ENCODE data around the gene ATP6V1G1. TPM values are rescaled to one million over a fixed set of nuclear protein-coding genes. Genes with fewer than 3 reads are reported as not detected.

Gene ATP6V1G1
- total and polyA plus RNA-seq, 2 experiments from 2014 or later = 127 to 222 TPM

DNA sequence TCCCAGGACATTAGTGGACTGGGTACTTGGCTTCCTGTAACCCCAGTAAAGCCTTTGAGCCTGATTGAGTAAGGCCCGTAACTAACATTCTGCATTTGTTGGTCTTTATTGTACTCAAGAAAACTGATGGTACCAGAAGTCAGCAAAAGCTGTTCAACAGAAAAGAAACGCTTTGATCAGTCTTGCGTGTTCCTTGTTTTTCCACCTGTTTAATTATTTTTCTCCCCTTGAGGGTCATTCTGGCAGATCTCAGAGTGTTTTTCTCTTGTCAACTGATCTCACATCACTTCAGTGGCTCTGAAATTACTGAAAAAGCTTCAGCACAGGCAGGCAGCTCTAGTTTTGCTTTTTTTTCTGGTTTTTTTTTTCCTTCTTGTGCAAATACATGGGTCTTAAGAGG is 17.4 kb downstream of the ATP6V1G1 start:
- Histone ChIP-seq H3K9ac (no peak overlapping the region), H3K4me1 (ENCODE audit: insufficient read depth) (peaks cover 15% of the 10 kb centered on the region), H2AFZ (no peak overlapping the region), H3F3A (ENCODE audit: insufficient read depth) (peaks cover 43% of the 10 kb centered on the region), H3K36me3 (ENCODE audit: low read depth) (peaks cover 13% of the 10 kb centered on the region; the same call in 1 of the 2 replicates), H3K27ac (no peak overlapping the region), H3K4me2 (ENCODE audit: unreplicated experiment) (no peak overlapping the region), H3K9me3 (ENCODE audit: low read depth) (no peaks in the 10 kb centered on the region), H4K20me1 (ENCODE audit: insufficient read depth) (no peaks in the 10 kb centered on the region), H3K79me2 (ENCODE audit: insufficient read depth) (no peaks in the 10 kb centered on the region), H3K9me2 (ENCODE audit: insufficient read depth) (no peaks in the 10 kb centered on the region), H3K4me3 (no peak overlapping the region), H3K27me3 (replicated peaks; ENCODE audit: insufficient read depth) (no peaks in the 10 kb centered on the region)
- TF ChIP-seq EZH2phosphoT487 (IDR thresholded peaks at IDR 0.05; ENCODE audit: insufficient read depth, low read depth) = no peak
- TF ChIP-seq EZH2 (IDR thresholded peaks at IDR 0.05; ENCODE audit: insufficient read depth, poor library complexity, severe bottlenecking) = no peak
- WGBS, 2 experiments (ENCODE audit: low coverage in 1 of 2, low lambda C conversion rate in 2 of 2, missing lambda C conversion rate in 2 of 2) = 99 to 100% methylated on average over 3 of the region's 3 CpGs
- no peak for DNase-seq
- in situ Hi-C loops (cut with MboI) = no loop called here

DNA sequence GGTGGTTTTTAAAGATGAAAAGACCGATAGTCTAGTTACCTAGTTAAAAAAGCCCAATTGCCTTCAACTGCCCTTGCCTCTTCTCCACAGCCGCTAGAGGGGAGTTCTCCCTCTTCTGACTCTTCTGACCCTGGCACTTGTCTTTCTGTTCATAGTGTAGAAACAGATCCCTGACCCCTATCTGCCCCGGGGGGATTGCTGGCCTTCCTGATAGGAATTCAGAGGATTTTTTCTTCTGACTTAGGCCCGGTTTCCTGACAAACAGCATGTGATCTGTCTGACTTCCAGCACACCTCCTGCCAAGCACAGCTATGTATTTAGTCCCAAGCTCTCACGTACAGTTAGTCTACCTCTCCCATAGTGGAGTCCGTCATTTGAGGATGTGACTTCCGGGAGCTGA is 18.5 kb downstream of the ATP6V1G1 start:
- no peak overlapping the region for H3K9ac ChIP-seq

DNA sequence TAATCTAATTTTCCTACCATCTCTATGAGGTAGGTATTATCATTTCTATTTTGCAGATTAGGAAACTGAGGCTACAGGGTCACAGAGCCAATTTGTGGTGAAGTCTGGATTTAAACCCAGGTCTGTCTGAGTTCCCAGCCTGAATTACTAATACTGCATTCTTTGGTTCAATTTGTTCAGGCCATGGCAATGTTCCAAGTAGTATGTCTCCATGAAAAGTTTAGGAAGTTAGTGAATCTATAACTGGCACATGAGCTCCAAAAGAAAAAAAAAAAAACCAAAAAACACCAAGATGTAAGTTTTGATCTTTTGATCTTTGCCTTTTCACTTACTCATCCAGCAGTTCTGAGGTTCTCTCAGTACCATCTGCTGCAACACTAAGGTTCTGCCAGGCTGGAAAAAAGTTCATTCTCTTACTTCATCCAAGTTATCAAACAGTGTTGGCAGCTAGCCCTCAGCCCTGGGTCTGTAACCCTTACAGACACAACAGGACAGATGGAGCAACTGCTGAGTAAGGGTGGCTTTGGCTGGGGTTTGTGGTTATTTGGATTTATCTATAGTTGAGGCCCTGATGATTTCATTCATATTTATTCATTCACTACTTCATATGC is 19.1 kb downstream of the ATP6V1G1 start:
- no peak overlapping the region for H3K9ac ChIP-seq
- no peaks in the 10 kb centered on the region for H3K27me3 ChIP-seq (replicated peaks; ENCODE audit: insufficient read depth)
- no peaks in the 10 kb centered on the region for H3K79me2 ChIP-seq (ENCODE audit: insufficient read depth)
- in situ Hi-C loops (cut with MboI) = no loop called here
- H3K4me1 ChIP-seq (ENCODE audit: insufficient read depth) = peaks cover 18% of the 10 kb centered on the region
- H3K9me3 ChIP-seq (ENCODE audit: low read depth) = no peaks in the 10 kb centered on the region
- no peaks in the 10 kb centered on the region for H3K9me2 ChIP-seq (ENCODE audit: insufficient read depth)
- no peaks in the 10 kb centered on the region for H3K36me3 ChIP-seq (ENCODE audit: low read depth)
- H4K20me1 ChIP-seq (ENCODE audit: insufficient read depth) = no peaks in the 10 kb centered on the region
- TF ChIP-seq EZH2phosphoT487 (IDR thresholded peaks at IDR 0.05; ENCODE audit: insufficient read depth, low read depth) (no peak), EZH2 (IDR thresholded peaks at IDR 0.05; ENCODE audit: insufficient read depth, poor library complexity, severe bottlenecking) (no peak)
- peak overlapping the region; percentile 16; the same call in 1 of the 2 replicates for H3K27ac ChIP-seq
- no peak overlapping the region for H3K4me2 ChIP-seq (ENCODE audit: unreplicated experiment)
- peaks cover 35% of the 10 kb centered on the region for H3F3A ChIP-seq (ENCODE audit: insufficient read depth)
- peak; percentile 92 for DNase-seq
- H3K4me3 ChIP-seq = no peak overlapping the region
- H2AFZ ChIP-seq = no peak overlapping the region

More for the DNA sequence above, 18.5 kb downstream of the ATP6V1G1 start:
- H2AFZ ChIP-seq = no peak overlapping the region
- no peak overlapping the region for H3K4me3 ChIP-seq
- peaks cover 40% of the 10 kb centered on the region for H3F3A ChIP-seq (ENCODE audit: insufficient read depth)
- no peaks in the 10 kb centered on the region for H3K9me3 ChIP-seq (ENCODE audit: low read depth)
- no peaks in the 10 kb centered on the region for H3K27me3 ChIP-seq (replicated peaks; ENCODE audit: insufficient read depth)
- H3K36me3 ChIP-seq (ENCODE audit: low read depth) = peaks cover 2% of the 10 kb centered on the region; the same call in 1 of the 2 replicates
- H3K27ac ChIP-seq = 0 out of 2 replicates have a peak overlapping the region, but pooled peaks have one; percentile 16
- 79 to 84% methylated on average over 7 of the region's 7 CpGs for WGBS, 2 experiments (ENCODE audit: low coverage in 1 of 2, low lambda C conversion rate in 2 of 2, missing lambda C conversion rate in 2 of 2)
- H3K79me2 ChIP-seq (ENCODE audit: insufficient read depth) = no peaks in the 10 kb centered on the region
- H3K9me2 ChIP-seq (ENCODE audit: insufficient read depth) = no peaks in the 10 kb centered on the region
- TF ChIP-seq EZH2 (IDR thresholded peaks at IDR 0.05; ENCODE audit: insufficient read depth, poor library complexity, severe bottlenecking) (no peak), EZH2phosphoT487 (IDR thresholded peaks at IDR 0.05; ENCODE audit: insufficient read depth, low read depth) (no peak)
- no peak overlapping the region for H3K4me2 ChIP-seq (ENCODE audit: unreplicated experiment)
- DNase-seq = no peak
- H3K4me1 ChIP-seq (ENCODE audit: insufficient read depth) = peaks cover 18% of the 10 kb centered on the region
- in situ Hi-C loops (cut with MboI) = no loop called here
- no peaks in the 10 kb centered on the region for H4K20me1 ChIP-seq (ENCODE audit: insufficient read depth)

DNA sequence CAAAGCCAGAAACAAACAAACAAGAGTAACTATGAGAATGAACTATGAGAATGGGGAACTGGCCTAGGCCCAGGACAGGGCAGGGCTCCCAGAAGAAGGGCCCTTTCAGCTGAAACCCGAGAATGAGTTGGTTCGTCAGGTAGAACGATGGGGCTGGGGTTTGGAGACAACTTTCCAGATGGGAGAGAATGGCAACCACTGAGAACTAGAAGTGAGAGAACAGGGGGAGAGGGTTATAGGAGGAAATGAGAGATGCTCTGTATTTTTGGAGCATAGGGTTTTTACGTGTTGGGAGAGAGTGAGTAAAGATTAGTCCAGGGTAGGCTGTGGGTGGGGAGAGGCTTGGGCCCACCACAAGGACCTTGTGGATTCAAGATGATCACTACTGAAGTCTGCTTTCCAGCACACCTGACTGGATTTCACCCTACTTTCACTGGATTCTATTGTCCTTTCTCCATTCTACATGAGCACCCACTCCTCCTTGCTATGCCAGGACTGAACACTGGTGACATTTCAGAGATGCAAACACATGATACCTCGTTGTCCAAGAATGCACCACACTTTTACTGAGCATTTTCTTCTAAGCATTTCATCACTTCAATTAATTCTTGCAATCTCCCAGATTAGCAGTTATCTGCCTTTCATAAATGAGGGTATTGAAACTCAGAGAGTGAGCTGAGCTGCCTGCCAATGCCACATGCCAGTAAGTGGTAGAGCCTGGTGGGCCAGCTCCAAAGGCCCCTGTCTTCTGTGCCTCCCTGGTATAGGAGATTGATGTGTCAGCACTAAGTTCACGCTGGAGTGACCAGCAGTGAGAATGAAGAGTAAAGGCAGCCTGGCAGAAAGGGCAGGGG is 20.3 kb downstream of the ATP6V1G1 start:
- Histone ChIP-seq H3K9me3 (ENCODE audit: low read depth) (no peaks in the 10 kb centered on the region), H3K4me2 (ENCODE audit: unreplicated experiment) (no peak overlapping the region), H3K4me1 (ENCODE audit: insufficient read depth) (peaks cover 28% of the 10 kb centered on the region), H3K79me2 (ENCODE audit: insufficient read depth) (no peaks in the 10 kb centered on the region), H2AFZ (no peak overlapping the region), H3K4me3 (no peak overlapping the region), H3K27ac (no peak overlapping the region), H3K9ac (no peak overlapping the region), H3K27me3 (replicated peaks; ENCODE audit: insufficient read depth) (no peaks in the 10 kb centered on the region), H3K9me2 (ENCODE audit: insufficient read depth) (no peaks in the 10 kb centered on the region), H3F3A (ENCODE audit: insufficient read depth) (peaks cover 30% of the 10 kb centered on the region), H3K36me3 (ENCODE audit: low read depth) (no peaks in the 10 kb centered on the region), H4K20me1 (ENCODE audit: insufficient read depth) (no peaks in the 10 kb centered on the region)
- whole genome bisulfite sequencing, 2 experiments (ENCODE audit: low coverage in 1 of 2, low lambda C conversion rate in 2 of 2, missing lambda C conversion rate in 2 of 2) = 92 to 96% methylated on average over 6 of the region's 6 CpGs
- TF ChIP-seq EZH2 (IDR thresholded peaks at IDR 0.05; ENCODE audit: insufficient read depth, poor library complexity, severe bottlenecking) (no peak), EZH2phosphoT487 (IDR thresholded peaks at IDR 0.05; ENCODE audit: insufficient read depth, low read depth) (no peak)
- in situ Hi-C loops (cut with MboI) = no loop called here
- DNase-seq = peak; percentile 13

All from GM23248 (cell line).